Measurements from ENCODE around the gene USH1G. TPM values are rescaled to one million over a fixed set of nuclear protein-coding genes. Genes with fewer than 3 reads are reported as not detected.

The USH1G gene
- total and polyA plus RNA-seq, 12 donors = not detected

- Histone ChIP-seq H3K4me3 (peak overlapping the region in 1 of 10 donors; percentile 2), H3K27me3 (peaks cover 18 to 91% (median 77%) of the 10 kb centered on the region in 7 donors), H3K4me1 (peaks cover 2 to 30% (median 21%) of the 10 kb centered on the region in 9 donors), H3K9me3 (no peaks in the 10 kb centered on the region), H3K36me3 (no peaks in the 10 kb centered on the region), H3K27ac (no peak overlapping the region)
- TF ChIP-seq CTCF (IDR thresholded peaks at IDR 0.05) = peak in 6 of 9 donors; percentile 27 to 41 (median 35)
- ATAC-seq (peak in 1 of 8 donors; percentile 15), DNase-seq (no peak)
- 53 to 65% methylated on average over 67 of the region's 67 CpGs for WGBS, 2 donors
- intact Hi-C loops (cut with DNase I) = loop anchor here in 2 of 10 donors (5.0 kb wide), 1 partner anchor 38 kb away; no protein-coding TSS in a partner anchor
These were observed 3.4 kb downstream of the USH1G start for GRCh38 chr17:74919440-74920305.

GRCh38 chr17:74918906-74919305 lies 4.1 kb downstream of the USH1G start:
- intact Hi-C loops (cut with DNase I) = no loop called here
- 89 to 93% methylated on average over 5 of the region's 5 CpGs for WGBS, 2 donors

GRCh38 chr17:74917430-74917829 lies 5.6 kb downstream of the USH1G start:
- Histone ChIP-seq H3K4me3 (no peak overlapping the region), H3K27me3 (peaks cover 4 to 69% (median 55%) of the 10 kb centered on the region in 7 donors), H3K27ac (no peak overlapping the region), H3K36me3 (no peaks in the 10 kb centered on the region), H3K4me1 (peaks cover 0 to 10% (median 0%) of the 10 kb centered on the region in 9 donors), H3K9me3 (no peaks in the 10 kb centered on the region)
- ATAC-seq (peak in 2 of 8 donors; percentile 32 to 40), DNase-seq (no peak)
- no peak for TF ChIP-seq CTCF (IDR thresholded peaks at IDR 0.05)
- 54 to 67% methylated on average over 10 of the region's 10 CpGs for WGBS, 2 donors
- intact Hi-C loops (cut with DNase I) = no loop called here

More at GRCh38 chr17:74918906-74919305, 4.1 kb downstream of the USH1G start:
- H3K27me3 ChIP-seq = peaks cover 13 to 84% (median 69%) of the 10 kb centered on the region in 7 donors
- H3K9me3 ChIP-seq = no peaks in the 10 kb centered on the region
- no peak overlapping the region for H3K4me3 ChIP-seq
- TF ChIP-seq CTCF (IDR thresholded peaks at IDR 0.05) = no peak
- ATAC-seq = no peak
- no peaks in the 10 kb centered on the region for H3K36me3 ChIP-seq
- DNase-seq = no peak
- H3K4me1 ChIP-seq = peaks cover 0 to 22% (median 13%) of the 10 kb centered on the region in 9 donors
- H3K27ac ChIP-seq = no peak overlapping the region

GRCh38 chr17:74916851-74917199 lies 6.2 kb downstream of the USH1G start:
- no peaks in the 10 kb centered on the region for H3K36me3 ChIP-seq
- H3K9me3 ChIP-seq = no peaks in the 10 kb centered on the region
- H3K27me3 ChIP-seq = peaks cover 4 to 64% (median 49%) of the 10 kb centered on the region in 7 donors
- DNase-seq = no peak
- intact Hi-C loops (cut with DNase I) = no loop called here
- peaks cover 0 to 10% (median 0%) of the 10 kb centered on the region in 9 donors for H3K4me1 ChIP-seq
- ATAC-seq = no peak
- 90 to 93% methylated on average over 11 of the region's 11 CpGs for WGBS, 2 donors
- no peak for TF ChIP-seq CTCF (IDR thresholded peaks at IDR 0.05)
- no peak overlapping the region for H3K4me3 ChIP-seq
- no peak overlapping the region for H3K27ac ChIP-seq

Measured in heart right ventricle (tissue), 16 donors.